GM21576 (cell line): ENCODE measurements around the gene UROS.

Source experiments
- ATAC-seq: cut with Tn5 transposase; IDR thresholded peaks from one replicate; pipeline ENCODE4 v1.9.1; 2021; ENCODE audit warnings: mild to moderate bottlenecking, moderate library complexity; ENCODE audit not compliant: unreplicated experiment

Gene UROS

DNA sequence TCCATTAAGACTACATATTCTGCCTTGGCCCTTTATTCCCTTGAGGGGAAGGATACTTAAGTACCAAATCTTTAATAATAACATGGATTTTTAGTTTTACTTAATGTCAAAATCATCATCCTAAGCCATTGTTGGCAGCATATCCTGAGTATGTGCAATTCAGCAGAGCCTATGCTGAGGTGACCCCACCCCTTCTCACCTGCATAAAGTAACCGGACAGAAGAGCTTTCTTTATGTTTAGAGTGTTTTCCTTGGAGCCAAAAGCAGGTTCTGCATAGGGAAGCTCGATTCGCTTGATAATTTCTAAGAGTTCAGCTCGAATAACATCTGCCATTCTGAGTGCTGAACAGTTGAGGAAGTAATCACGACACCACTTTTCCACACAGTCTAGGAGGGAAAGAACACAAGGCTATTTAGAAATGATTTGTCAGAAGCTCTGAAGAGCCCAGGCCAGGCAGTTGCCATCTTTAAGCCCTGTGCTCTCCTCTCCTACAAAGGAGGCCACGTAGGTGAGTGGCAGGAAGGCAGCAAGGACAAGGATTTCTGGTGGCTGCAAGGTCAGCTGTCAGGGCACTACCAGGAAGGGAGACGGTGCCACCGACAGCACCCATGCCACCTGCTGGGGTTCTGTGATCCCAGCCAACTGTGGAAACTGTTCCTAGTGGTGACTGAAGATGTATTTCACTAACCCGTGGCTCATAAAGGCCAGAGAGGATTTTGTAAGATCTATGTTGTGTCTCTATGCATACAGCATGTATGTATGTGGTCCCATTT is 15.9 kb upstream of the UROS start:
- no peak for ATAC-seq

DNA sequence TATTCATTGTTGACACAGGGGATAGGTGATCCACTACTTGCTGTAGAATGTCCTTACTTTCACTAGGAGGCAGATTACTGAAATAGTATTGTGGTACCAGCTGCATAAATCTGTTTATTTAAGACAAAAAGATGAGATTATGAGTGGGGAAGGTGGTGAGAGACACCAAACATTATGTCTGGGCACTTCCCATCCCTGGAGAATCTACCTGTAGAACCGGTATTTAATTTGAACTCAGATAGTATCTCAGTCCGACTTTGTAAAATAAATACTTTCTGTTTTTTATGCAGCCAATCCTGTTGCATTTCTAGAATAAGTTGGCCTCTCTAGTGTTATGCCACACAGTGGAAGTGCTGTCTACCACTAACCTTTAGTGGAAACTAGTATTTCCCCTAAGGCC is 13.7 kb upstream of the UROS start:
- no peak for ATAC-seq

DNA sequence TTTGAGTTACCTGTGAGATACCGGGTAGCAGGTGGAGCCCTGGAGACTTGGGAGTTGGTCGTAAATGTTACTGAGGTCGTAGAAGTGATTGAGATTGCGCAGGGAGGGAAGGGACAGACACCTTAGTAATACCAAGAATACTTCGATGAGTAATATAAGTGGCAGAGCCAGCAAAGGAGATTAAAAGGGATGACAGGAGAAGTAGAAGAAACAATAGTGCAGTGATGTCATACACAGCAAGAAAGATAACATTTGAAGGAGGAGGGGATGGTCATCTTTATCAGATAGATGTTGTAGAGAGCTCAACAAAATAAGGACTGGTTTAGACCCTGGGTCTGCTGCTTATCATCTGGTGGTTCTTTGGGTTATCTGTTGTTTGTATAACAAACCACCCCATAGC is 5.3 kb upstream of the UROS start:
- ATAC-seq, result no peak

DNA sequence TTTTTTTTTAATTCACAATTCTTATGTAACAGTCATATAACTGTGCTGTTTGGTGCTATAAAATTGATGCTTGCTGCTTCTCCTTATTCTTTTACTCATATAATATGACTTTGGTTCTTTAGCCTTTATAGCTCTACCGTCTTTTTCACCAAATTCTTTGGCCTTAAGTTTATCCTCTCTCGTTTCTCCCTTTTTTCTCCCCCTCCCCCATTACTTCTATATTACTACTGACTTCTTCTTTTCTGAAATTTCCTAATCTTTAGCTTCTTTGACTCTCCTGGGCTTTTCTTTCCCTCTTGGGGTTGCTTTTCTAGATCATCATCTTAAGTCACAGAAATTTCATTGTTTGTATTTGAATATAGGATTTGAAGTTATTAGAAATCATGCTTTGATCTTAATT is 4.1 kb upstream of the UROS start:
- no peak for ATAC-seq

DNA sequence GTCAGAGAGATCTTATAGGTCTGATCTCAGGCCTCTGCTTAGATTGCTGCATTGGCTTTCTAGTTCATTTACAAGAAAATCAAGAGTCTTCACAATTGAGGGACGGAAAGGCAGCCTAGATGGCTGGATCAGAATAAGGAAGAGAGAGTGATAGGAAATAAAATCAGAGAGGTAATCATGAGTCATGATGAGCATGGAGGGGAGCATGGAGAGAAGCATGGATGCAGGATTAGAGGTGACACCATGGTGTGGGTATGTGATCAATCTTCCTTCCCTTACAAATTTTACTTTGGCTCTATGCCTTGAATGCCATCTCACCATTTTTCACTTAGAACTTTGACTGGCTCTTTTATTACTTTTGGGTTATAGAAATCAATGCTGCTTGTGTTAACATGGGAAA is 1.7 kb upstream of the UROS start:
- no peak for ATAC-seq

DNA sequence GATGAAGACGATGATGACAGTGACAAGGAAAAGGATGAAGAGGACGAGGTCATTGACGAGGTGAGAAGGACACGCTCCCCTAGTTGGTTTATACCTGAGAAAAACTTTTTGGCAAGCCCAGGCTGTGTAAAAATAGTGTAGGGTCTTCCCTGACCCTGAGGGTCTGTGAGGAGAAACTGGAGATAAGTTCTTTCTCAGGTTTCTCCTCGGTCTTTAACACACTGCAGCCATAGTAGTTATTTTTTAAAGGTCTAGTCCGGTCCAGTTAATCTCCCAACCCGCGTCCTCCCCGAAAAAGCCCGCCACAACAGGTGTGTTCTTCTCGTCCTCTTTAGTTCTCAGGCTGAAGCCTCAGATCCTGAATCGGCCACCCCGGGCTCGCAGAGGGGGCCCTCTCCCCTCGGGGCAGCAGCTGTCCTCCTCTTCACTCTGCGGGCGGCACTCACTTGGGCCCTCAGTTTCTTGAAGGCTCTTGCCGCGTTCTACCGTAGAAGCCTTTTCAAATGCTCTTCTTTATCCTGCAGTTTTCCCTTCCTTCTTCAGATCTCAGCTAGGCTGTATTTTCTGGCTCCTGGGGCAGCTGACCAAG is 699 bp upstream of the UROS start:
- ATAC-seq, result no peak

DNA sequence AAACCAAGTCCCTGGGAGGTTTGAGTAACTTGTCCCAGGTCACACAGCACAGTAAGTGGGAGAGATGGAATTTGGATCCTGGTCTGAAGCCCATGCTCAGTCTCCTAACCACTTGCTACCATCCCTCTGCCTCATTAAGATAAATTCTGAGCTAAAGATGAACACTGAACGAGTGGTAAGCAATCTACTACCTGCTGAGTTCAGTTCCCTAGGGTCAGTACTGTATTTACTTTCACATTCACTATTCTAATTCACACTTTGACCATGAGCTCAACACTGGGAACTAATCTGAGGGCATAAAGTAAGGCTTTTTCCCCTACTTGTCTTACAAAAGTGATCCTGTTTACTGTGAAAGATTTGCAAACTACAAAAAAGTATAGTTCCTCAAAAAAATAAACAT is 2.4 kb downstream of the UROS start:
- peak; percentile 50 for ATAC-seq

DNA sequence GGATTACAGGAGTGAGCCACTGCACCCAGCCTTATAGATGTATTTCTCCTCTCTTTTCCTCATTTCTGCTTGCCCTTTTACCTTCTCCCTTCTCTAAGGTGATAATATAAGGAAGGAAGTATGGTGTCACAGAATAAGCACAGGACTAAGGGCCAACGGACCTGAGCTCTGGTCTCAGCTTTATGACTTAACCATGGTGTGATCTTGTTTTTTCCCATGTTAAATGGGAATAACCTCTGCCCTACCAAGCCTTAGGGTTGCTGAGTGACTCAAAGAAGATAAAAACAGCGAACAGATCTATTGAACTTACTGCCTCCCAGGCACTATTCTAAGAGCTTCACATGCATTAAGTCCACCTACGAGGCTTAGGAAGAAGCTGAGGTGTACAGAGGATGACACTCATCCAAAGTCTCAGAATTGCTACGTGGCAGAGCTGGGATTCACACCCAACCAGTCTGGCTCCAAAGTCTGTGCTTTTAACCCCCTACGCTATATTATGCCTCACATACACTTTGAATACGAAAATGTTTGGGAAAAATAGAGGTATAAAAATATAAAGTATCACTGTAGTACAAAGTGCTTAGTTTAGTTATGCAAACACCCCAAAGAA is 5.6 kb downstream of the UROS start:
- ATAC-seq, result no peak

DNA sequence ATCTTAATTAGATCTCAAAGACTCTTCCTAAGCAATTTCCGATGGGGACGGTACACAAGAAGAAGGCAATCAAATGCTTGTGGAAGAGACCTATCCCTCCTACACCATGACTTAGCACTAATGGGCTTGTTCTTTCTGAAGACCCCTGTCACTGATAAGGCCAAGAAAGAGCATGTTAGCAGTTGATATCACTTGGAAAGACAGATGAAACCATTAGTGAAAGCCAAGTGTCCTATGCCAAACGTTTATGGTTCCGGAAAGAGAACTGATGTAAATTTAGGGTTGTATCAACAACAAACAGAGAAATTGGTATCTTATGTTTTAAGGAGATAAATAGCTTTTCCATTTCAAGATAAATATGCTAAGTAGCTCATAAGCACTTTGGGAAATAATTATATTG is 6.5 kb downstream of the UROS start:
- no peak for ATAC-seq

DNA sequence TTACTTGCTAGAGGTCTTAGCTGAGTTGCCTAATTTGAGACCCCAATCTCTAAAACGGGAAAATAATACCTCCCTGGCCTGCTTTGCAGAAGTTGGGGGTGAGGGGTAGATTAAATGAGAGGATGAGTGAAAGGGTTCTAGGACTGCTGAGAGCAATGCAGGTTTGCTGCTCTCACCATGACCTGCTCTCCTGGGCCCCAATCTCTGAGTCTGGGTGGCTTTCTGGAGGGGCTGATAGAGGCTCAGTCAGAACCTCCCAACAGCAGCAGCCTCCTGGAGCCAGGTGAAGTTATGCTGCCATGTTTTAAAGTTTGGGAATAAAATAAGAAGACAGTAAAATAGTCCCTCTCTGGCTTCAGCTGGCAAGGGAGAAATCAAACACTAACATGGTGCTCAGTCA is 7.3 kb downstream of the UROS start:
- no peak for ATAC-seq

DNA sequence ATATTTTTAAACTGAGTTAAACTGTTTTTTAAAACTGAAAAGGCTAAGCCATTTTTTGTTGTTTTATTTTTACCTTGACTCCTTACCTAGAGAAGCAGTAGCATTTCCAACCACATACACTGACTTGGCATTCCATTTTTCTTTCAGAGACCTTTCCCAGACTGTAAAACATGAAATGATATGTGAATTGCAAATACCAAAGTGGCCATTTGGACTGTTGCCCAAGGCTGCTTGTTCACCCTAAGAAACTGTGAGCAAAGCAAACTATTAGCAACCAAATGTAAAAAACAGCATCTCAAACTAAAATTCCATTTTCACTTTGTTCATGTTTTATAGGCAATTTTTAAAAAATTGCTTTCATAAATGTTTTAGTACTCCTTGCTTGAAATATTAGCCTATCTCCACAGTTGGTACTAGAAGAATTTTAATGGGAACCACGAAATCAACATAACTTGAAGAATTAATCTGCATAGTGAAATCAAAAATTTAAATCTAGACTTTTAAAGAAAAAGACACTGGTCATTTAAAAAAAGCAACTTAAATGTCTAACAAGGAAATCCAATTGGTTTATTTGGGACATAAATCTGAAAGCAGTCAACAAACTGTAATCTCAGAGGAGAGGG is 10.8 kb downstream of the UROS start:
- ATAC-seq, result no peak

DNA sequence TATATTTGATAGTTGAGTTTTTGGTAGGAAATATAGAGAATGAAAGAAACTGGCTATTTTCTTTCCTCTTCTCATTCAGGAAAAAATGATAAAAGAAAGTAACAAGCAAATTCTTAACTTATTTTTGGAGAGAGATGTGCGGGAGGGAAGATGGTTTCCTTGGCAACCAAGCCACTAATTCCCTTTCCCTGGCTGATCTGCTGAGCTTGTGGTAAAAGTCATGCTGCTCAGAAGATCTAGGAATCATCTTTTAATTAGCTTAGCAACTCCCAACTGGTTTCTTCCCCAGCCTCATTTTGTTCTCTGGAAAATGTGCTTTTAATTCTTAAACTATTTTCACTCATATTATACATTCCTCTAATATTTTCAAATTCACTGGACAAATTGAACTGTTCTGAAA is 11.8 kb downstream of the UROS start:
- no peak for ATAC-seq

DNA sequence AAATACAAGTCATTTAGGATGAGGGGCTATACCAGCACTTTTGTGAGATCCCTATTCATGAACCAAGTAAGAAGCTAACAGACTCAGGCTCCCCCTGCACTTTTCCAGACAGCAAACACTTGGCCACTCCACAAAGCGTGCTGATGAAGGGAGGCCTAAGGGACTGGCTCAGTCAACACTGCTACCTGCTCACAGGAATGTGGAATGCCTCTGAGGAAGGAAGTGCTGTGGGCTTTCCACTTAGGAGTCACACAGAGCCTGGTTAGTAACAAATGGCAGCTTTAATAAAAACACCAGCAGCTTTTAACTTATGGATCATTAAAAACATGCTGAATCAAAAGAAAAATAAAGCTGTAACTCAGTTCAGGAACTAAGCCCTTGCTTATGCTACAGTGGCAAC is 15.0 kb downstream of the UROS start:
- ATAC-seq, result no peak

DNA sequence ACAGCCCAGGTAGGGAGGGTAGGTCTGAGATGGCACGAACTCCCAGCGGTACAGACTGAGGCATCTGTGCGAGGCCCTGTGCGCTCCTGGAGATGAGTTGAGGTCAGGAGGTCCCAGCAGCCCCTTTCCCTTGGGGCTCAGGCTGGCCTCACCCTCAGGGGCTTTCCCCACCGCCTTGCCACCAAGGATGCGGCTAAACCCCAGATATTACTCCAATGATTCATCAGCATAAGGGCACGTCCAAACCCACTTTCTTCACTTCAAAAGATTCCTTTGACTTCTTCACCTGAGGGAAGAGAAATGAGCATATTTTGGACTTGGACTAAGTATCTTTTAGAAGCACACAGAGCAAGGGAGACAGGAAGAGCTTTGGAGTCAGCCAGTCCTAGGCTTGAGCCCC is 20.3 kb downstream of the UROS start:
- no peak for ATAC-seq

DNA sequence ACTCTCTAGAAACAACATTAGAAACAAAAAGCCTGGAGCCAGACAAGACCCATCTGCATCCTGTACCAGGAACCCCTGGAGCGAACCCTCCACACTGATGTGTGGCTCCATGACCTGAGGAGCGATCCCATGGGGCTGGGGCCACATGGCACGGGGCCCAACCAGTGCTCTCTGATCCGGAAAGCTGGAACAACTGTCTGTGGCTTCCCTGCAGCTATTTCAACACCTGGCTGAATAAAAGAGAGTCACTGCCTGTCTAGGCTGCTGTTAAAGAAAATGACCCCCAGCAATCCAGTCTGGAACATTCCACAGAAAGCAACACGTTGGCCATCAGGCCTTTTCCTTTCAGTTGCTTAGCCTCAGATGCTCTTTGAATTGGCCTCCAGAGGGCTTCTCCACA is 20.9 kb downstream of the UROS start:
- ATAC-seq, result no peak

DNA sequence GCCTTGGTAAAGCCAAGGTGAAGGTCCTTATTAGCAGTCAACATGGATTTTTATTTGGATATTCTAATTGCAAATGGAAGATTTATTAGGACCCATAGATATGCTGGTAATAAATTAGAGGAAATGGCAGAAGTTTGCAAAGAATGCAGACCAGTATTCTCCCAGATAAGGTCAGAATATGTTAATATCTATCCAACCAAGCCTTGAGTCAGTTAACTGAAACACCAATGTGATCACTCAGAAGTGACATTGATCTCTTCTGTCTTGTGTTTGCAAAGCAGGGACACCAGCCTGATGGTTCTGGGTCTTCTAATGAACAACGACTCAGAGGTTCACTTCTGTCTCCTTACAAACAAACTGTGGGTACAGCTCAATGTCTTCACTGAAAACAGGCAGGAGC is 21.5 kb downstream of the UROS start:
- ATAC-seq, result no peak

DNA sequence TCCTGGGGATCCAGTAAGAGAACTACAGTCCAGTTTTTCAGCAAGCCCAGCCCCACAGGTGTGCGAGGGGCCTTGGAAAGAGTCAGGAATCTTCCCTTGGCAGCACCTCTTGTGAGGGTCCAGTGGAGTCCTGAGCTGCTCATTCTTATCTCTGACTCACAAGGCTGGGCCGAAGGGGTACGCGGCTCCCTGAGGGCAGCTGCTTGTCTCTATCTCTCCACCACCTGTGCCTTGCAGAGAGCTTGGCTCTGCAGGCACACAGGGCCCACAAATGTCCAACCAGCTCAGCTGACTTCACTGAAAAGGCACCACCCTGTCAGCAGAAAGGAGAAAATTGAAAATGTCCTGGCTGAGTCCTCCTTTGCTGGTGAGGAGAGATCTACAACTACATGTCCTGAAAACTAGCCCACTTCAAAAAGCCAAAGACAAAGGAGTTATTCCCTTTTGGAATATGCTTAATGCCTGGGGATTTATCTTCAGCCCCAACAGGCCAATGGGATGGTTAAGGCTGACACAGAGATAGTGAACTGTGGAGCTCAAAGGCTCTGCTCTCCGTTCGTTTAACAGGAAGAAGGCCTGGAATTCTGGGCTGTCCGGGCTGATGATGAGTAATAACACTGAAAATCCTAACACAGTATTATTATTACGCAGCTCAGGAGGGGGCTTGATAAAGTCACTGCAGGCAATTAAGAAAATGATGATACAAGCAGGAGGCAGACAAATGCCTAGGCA is 23.4 kb downstream of the UROS start:
- ATAC-seq, result no peak

DNA sequence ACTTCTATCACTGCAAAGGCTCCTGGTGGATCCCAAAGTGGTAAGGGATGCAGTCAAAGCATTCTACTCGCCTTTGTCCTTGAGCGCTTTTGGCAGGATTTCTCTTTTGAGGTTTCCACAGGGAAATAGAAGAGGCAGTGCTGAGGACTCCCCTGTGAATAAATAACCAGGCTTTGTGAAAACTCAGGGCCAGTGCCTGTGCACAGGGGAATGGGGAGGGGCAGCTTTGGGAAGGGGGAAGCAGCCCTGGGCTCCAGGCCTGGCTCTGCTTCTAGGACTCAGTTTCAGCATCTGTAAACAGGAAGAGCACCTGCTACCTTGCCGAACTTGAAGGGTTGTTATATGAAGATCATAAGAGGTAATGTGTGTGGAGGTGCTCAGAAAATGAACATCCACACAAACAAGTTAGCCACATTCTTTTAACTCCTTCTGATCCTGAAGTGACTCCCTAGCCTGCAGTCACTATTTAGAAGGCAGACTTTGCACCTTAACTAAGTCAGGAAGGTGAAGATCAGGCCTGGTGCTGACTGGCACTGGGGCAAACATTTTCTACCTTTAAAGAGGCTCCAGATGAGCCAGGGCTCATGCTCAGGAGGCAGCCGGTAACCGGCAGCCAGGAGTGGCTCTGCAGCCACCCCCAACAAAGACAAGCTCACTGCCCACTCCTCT is 24.9 kb downstream of the UROS start:
- no peak for ATAC-seq

DNA sequence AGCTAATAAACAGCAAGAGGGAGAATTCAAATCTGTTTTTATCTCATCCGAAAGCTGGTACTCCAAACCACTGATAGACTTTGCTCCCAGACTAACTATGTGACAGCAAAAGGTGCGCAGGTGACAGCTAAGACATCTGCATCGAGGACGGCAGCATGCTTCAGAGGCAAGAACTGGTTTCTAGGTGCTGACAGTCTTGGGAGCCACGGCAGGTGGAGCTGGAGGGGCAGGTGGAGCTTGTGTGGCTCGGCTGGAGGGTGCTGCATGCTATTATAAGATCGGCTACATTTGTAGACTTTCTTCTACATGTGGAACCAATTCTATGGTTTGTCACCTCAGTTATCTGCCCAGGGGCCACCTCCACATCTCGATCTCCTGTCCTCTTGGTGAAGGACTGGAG is 25.6 kb downstream of the UROS start:
- no peak for ATAC-seq

DNA sequence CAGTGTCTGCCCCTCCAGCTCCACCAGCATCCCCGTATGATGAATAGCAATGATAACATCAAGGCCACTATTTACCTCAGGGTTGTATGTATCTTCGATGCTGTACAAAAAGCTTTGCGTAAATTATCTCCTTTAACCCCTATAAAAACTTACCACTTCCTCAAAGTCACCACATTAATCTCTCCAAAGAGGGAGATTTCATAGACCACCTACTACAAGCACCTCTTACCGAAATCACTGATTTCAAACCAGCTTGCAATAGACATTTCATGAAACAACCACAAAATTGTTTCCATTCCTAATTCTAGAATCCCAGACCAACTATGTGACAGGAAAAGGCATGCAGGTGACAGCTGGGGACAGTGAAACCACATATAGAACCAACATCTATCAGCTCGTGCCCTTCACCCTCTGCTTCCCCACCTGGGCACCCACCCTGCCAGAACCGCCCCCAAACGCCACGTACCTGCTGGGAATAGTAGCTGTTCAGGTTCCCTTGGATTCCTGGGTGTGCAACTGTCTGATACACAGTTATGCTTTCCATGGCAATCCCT is 27.3 kb downstream of the UROS start:
- ATAC-seq, result no peak

DNA sequence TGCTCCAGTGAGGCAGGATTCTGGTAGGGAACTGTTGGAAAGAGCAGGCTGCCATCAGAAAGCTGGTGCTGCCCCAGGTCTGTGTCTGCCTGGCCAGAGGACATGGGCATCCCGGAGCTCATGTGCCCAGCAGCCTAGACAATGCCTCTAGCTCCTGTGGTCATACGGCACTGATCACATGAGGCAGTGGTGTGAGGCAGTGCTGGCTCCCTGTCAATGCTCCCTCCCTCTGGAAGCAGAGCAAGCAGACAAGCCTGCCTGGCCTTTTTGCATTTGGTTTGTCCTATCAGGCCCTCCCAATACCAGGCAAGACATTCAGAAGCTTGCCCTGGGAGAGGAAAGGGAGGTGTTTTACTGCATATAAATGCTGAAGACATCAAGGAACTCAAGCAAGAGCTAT is 27.9 kb downstream of the UROS start:
- no peak for ATAC-seq
